HG03558 (cell line): ENCODE data around the gene GRAMD1A.
"Not testable (repeated sequence)": the region's sequence is repeated elsewhere in the genome, so short reads cannot be mapped to it uniquely, and the experiment has no call there.

Experiments used
- ATAC-seq: cut with Tn5 transposase; IDR thresholded peaks from one replicate; pipeline ENCODE4 v1.9.1; 2021; ENCODE audit warnings: moderate number of reproducible peaks; ENCODE audit not compliant: unreplicated experiment; ENCODE audit errors: extremely low read depth

Gene GRAMD1A

DNA sequence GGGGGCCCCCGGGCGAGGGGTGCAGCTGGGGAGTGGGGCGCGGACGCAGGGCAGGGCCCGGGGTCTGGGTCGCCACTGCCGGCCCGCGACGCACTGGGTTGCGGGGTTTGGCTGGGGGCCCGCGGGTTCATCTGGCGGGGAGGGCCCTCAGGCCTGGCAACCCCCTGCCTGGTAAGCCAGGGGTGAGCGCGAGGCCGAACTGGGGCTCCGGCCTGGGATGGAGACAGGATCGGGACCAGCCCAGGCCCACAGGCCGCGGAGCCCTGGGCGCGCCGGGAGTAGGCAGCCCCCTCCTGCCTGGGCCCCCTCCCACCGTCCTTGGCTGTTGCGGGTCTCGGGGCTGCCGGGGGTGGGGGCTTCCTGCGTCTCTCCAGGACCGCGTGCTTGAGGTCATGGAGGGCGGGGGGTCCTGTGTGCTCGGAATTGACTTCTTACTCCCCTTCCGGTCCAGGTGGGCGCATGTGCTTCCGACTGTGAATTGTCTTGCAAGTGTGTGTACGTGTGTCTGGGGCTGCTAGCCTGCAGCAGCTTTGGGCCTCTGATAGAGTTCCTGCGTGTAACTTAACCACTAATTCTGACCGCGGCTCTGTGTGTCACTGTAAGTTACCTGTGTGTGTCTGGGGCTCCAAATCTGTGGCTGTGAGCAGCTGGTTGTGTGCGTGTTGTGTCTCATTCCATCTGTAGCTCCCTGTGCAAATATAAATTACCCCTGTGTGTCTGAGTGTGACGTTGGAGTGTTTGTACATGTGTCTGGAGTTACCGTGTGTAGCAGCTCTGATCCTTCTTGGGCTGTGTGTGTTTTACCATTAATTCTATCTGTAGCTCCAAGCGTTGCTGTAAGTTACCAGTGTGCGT, 751 bp downstream of the GRAMD1A start:
- ATAC-seq = no peak

DNA sequence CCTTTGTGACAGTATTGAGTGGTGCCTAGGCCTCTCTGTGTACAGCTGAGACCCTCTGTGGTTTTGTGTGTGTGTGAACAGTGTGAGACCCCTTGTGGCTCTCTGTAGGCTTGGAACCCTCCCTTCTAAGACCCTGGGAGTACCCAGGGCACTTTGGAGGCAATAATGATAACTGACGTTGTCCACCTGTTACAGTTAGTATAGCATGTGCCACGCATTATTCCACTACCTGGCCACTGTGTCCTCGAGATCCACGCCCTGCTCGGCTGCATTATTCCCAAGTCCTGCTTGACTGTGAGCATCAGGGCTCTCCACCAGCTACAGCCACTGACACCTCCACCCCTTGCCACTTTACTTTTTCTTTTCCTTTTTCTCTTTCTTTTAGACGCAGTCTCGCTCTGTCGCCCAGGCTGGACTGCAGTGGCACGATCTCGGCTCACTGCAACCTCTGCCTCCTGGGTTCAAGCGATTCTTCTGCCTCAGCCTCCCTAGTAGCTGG, 2.0 kb downstream of the GRAMD1A start:
- ATAC-seq = no peak

DNA sequence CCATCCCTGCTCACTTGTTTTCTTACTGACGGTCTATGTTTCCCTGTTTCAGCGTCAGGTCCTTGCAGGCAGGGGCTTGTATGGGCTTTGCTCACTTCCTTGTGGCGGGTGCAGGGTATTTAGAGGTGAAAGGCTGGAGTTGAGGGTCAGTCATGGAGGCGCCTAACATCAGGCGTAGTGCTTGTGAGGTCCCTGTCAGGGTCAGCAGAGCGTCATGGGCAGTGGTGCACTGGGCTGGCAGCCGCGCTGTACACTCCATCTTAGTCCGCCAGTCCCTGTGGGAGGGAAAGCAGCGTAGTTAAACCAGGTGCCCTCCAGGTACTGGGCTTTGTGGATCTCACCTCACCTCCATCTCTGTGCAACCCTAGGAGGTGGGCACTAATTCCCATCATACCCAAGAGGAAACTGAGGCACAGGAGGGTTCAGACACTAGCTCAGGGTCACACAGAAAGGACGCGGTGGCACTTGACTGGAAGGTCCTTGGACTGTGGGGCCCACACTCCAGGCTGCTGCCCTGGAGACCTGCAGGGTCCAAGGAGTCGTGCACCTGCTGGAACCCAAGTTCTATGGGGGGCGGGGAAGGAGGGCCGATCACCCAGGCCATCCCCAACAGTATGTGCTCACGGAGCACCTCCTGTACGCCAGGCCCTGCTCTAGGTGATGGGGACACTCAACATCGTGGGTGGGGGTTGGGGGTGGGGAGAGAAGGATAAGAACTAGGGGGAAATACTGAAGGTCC, 4.6 kb downstream of the GRAMD1A start:
- ATAC-seq = no peak

DNA sequence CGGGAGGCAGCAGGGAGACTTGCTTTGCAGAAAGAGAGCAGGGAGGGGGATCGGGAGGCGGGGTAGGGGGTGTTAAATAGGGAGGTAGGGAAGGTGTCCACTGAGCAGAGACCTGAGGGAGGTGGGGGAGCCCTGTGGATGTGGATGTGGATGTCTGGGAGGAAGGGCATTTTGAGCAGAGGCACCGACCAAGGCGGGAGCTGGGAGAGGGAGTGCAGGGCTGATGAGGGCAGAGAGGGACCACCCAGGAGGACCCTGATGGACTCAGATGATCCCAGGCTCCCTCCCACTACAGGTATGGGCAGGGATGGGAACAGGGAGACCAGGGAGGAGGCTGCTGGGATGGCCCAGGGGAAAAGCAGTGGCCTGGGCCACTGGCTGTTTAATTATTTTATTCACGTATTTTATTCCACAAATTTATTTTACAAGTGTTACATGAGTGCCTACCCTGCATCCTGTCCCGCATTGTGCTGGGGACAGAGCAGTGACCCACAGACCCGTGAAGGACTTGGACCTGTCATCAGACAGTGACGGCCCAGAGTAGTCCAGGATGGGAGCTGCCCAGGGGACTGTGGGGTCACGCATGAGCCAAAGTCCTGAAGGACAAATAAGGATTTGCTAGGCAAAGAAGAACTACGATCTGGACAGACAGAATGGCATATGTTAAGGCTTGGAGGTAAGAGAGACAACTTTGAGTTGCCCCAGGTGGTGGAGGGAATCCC, 5.3 kb downstream of the GRAMD1A start:
- no peak for ATAC-seq

DNA sequence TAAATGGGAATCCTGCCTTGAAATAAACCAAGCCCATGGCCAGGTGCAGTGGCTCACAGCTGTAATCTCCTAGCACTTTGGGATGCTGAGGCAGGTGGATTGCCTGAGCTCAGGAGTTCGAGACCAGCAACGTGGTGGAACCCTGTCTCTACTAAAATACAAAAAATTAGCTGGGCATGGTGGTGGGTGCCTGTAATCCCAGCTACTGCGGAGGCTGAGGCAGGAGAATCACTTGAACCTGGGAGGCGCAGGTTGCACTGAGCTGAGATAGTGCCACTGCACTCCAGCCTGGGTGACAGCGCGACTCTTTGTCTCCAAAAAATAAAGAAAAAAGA, 5.9 kb downstream of the GRAMD1A start:
- ATAC-seq = not testable (repeated sequence)

DNA sequence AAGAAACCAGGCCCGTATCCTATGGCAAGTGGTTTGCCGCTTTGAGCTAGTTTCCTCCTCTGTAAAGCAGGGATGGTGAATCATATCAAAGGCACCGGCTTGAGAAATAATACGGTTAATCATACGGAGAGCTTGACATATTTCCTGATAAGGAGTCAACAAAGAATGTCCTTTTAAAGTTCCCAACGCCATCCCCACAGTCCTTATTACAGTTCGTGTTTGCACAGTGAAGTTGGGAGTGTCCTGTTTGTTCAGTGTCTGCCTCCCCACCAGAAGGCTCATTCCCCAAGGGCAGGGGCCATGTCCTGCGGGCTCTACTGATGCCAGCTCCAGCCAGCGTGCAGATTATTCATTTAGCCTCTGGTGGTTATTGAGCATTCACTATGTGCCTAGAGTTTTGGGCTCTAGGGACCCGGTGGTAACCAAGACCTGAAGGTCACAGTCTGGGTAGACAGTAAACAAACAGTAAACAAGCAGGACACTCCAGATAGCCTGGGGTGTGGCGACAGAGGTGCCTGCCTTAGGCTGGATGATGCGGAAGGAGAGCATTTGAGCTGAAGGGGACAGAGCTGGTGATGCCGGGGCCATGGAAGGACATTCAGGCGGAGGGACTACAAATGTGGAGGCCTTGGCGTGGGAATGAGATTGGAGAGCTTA, 6.3 kb downstream of the GRAMD1A start:
- no peak for ATAC-seq

DNA sequence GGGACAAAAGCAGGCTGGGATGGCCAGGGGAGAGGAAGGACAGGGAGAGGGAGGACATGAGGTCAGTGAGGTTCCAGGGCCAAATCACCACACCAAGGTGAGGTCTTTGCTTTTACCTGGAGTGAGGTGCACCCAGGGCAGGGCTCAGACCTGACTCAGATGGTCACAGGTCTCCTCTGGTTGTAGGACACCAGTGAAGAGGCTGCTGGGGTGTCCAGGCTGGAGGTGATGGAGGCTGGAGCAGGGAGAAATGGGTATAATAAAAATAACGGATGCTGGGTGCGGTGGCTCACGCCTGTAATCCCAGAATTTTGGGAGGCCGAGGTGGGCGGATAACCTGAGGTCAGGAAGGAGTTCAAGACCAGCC, 6.9 kb downstream of the GRAMD1A start:
- ATAC-seq = no peak

DNA sequence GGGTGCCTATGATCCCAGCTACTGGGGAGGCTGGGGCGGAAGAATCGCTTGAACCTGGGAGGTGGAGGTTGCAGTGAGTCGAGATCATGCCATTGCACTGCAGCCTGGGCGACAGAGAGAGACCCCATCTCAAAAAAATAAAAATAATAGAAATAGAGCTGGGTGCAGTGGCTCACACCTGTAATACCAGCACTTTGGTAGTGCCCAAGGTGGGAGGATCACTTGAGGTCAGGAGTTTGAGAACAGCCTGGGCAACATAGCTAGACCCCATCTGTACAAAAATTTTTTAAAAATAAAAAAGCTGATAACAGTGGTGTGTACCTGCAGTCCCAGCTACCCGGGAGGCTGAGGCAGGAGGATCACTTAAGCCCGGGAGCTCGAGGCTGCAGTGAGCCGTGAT, 7.3 kb downstream of the GRAMD1A start:
- ATAC-seq = not testable (repeated sequence)

DNA sequence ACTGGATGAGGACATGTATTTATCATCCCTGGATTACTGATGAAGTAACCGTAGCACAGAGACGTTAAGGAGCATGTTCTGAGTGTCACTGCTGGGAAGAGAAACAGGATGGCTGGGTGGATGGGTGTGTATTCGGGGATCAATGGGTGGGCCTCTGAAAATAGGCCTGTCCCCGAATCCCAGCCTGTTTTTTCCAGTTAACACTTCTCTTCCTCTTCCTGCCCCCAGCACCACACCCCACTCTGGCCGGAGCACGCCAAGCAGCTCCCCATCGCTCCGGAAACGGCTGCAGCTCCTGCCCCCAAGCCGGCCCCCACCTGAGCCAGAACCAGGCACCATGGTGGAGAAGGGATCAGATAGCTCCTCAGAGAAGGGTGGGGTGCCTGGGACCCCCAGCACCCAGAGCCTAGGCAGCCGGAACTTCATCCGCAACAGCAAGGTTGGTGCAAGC, 8.8 kb downstream of the GRAMD1A start:
- ATAC-seq = no peak

DNA sequence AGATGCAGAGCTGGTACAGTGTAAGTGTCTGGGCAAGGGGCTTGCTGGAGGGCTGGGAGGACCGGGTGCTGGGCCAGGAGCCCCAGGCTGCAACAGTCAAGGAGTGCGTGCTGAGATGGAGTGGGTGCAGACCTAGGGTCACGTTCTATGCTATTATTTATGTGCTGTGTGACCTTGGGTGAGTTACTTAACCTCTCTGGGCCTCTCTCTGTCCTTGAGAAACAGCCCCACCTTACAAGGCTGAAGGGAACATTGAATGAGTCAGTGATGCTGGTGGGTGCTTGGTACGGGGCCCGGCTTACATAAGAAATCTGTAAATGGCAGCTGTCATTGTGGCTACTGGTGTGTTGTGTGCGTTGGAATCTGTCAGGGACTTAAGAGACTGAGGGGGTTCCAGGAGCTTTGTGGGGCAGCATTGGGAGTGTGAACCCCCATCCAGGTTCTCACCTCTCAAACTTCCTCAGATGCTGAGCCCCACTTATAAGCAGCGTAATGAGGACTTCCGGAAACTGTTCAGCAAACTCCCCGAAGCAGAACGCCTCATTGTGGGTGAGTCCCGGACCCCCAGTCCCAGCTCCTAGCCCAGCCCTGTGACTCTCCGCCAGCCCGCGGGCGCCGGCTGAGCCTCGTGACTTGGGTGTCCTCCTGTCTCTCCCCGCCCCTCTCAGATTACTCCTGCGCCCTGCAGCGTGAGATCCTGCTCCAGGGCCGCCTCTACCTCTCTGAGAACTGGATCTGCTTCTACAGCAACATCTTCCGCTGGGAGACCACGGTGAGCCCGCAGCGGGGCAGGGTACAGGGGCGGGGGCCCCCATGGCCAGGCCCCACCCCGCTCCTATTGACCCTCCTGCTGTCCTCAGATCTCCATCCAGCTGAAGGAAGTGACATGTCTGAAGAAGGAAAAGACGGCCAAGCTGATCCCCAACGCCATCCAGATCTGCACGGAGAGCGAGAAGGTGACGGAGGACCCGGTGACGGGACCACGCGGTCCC, 9.6 kb downstream of the GRAMD1A start:
- no peak for ATAC-seq

DNA sequence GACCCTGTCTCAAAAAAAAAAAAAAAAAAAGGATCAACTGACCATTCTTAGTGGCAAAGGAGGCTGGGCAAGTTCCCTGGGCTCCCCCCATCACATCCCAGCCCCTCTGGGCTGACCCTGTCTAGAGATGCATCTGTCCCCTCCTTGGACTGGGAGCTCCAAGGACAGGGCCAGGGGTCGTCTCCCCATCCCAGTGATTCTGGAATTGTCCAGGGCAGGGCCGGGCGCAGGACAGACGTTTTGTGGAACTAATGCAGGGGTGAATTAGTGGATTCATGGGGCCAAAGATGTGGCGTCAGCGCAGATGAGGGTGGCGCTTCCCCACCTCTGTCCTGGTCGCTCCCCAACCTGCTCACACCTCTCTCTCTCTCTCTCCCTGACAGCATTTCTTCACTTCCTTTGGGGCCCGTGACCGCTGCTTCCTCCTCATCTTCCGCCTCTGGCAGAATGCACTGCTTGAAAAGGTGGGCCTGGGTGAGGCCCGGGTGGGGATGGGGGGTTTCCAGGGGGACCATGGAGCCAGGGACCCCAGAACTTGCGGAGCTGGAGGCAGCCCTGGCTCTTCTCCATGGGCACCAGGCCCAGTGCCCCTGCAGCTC, 11.1 kb downstream of the GRAMD1A start:
- no peak for ATAC-seq

DNA sequence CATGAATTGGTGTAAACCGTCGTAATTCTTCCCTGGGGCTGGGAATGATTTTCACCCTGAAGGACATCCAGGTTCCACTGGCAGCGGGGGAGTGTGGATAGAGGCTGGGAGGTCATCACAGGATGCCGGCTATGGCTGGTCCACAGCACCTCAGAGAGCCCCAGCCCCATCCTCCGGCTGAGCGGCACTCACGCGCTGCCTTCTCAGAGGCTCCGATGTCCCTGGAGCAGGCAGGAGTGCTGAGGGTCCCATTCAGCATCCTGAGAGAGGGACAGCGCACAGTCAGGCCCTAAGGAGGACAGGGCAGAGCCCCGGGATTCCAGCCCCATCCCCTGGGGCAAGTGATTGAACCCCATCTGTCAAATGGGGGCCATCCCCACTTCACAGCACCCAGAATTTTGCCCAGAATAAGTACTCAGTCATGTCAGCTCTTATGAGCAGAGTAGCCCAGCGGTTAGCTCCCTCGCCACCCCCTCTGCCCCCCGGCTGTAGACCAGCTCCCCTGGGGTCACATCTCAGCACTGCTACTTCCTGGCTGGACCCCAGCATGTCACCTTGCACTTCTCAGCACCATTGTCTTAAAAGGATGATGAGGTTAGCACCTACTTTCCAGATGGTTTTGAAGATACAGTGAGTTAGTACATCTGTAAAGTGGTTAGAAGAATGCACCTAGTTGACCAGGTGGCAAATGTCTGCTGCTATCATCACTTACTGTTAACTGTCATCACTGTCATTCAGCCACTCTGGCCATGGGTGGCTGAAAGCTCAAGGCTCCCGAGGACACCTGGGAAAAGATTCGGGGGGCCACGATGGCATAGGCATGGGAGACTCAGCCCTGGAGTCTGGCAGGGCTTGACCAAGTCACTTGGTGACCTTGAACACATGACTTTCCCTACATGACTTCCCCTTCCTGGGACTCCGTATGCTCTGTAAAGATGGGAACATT, 11.9 kb downstream of the GRAMD1A start:
- ATAC-seq = no peak

DNA sequence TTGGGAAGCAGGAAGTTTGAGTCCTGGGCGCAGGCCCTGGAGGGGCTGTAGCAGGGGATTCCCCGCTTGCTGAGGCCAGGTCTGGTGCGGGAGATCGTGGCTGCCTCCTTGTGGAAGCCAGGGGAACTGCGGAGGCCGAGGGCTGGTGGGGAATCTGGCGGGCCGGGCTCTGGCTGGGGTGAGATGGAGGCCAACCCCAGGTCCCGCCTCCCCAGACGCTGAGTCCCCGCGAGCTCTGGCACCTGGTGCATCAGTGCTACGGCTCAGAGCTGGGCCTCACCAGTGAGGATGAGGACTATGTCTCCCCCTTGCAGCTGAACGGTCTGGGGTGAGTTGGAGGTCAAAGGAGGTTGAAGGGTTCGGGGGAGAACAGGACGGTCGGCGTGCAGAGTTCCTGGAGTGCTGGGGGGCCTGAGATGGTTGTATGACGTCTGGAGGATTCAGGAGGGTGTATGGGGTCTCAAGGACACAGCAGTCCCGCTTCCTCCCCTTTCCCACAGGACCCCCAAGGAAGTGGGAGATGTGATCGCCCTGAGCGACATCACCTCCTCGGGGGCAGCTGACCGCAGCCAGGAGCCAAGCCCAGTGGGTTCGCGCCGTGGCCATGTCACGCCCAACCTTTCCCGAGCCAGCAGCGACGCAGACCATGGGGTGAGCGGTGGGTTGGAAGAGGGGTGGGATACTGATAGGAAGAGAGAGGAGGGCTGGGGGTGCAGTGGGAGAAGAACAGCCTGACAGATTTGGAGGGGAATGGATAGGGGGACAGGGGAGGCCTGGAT, 13.1 kb downstream of the GRAMD1A start:
- no peak for ATAC-seq

DNA sequence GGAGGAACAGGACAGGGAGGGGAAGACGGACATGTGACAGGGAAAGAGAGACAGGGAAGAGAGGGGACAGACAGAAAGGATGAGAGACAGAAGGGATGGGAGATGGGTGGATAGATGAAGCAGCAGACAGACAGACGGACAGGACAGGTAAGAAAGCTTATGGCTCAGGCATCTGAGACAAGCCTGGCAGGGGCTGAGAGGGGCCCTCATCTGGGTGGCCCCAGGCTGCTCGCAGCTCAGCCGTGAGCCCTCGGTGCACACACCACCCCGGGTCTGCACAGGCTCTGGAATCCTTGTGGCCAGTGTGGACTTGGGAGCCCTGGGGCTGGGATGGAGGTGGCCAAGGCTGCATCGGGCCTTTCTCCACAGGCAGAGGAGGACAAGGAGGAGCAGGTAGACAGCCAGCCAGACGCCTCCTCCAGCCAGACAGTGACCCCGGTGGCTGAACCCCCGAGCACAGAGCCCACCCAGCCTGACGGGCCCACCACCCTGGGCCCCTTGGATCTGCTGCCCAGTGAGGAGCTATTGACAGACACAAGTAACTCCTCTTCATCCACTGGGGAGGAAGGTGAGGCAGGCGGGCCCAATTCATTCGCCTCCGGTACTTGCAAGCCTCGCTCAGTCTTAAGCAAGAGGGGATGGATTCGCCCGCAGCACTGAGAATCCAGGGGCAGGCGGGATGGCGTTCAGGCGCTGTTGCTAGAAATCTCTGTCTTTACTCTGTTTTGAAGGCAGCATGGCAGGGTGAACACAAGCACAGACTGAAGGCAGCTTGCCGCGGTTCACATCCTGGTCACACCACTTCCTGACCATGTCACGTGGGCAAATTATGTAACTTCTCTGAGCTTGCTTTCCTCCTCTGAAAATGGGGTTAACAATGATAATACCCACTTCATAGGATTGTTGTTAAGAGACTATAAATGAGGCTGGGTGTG, 14.0 kb downstream of the GRAMD1A start:
- ATAC-seq = no peak

DNA sequence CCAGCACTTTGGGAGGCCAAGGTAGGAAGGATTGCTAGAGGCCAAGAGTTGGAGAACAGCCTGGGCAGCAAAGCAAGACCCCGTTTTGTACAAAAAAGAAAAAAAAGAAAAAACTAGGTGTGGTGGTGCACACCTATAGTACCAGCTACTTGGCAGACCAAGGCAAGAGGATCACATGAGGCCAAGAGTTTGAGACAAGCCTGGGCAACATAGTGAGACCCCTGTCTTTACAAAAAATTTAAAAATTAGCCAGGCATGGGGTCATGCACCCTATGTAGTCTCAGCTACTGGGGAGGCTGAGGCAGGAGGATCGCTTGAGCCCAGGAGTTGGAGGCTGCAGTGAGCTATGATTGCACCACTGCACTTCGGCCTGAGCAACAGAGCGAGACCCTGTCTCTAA, 14.7 kb downstream of the GRAMD1A start:
- not testable (repeated sequence) for ATAC-seq
